HL-60 (cell line): ENCODE results near the gene B4GALT2.

Source experiments
- DNase-seq, 2 experiments: peaks; one replicate each; pipeline ENCODE4 v3.0.0-alpha.2; 2010 to 2020; ENCODE audit warnings: low read depth in 1 of 2, low spot score in 1 of 2
- H3K27ac ChIP-seq: fragments of 250-450 bp; sonication (Bioruptor Pico); replicated peaks from 2 replicates; pipeline ENCODE4 v1.5.1; 2020; ENCODE audit warnings: mild to moderate bottlenecking, moderate library complexity
- H3K27me3 ChIP-seq: fragments of 250-450 bp; sonication (Bioruptor Pico); 2 replicates; pipeline ENCODE4 v1.5.1; 2021; ENCODE audit warnings: mild to moderate bottlenecking, moderate library complexity; ENCODE audit not compliant: insufficient read depth, poor library complexity, severe bottlenecking
- H3K4me3 ChIP-seq: replicated peaks from 2 replicates; pipeline ENCODE4 v1.5.1; 2011; ENCODE audit warnings: mild to moderate bottlenecking, control low read depth, low read length; ENCODE audit not compliant: insufficient read depth
- GABPA ChIP-seq: IDR thresholded peaks from 2 replicates; pipeline ENCODE4 v1.6.1; 2012; ENCODE audit warnings: low read depth
- POLR2AphosphoS5 ChIP-seq: IDR thresholded peaks from 2 replicates; pipeline ENCODE4 v1.6.1; 2012; ENCODE audit warnings: low read depth
- SPI1 ChIP-seq: IDR thresholded peaks from 2 replicates; pipeline ENCODE4 v1.6.1; 2012; ENCODE audit warnings: low read depth, mild to moderate bottlenecking, borderline replicate concordance
- TF ChIP-seq, protein P1 (sequence below): IDR thresholded peaks from one replicate; pipeline ENCODE4 v1.5.1; 2011; ENCODE audit warnings: low read length, control low read depth, inconsistent platforms; ENCODE audit not compliant: insufficient read depth
- TF ChIP-seq, protein P2 (sequence below): IDR thresholded peaks from 2 replicates; pipeline ENCODE4 v1.6.1; 2012; ENCODE audit warnings: low read depth; ENCODE audit not compliant: insufficient replicate concordance

The B4GALT2 gene

DNA sequence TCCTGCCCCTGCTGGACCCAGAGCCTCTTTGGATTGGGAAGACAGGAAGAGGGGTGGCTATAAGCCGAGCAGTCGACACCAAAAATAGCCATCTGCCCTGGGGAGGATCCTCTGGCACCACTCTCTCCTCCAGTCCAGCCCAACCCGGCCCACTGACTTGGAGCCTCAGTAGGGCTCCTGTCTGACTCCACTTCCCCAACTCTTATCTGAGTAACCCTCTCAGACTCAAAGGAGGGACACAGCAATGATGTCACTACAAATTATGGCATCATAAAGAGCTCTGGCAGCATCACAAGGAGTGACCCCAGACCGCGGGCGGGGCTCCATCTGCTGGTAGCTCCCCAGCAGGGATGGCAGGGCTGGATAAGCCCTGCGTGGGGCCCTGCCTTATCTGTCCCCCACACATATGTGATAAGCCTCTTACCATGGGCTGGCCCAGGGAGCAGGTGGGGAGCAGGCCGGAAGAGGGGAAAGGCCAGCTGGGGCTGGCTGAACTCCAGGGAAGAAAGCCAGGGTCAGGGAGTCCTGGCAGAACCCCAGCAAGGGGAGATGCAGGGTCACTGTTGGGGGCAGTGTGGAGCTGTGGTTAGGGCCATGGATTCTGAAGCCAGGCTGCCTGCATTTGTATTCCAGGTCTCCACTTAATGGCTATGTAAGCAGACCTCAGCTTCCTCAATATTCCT is 56.9 kb downstream of the B4GALT2 start:
- Histone ChIP-seq H3K4me3 (no peak overlapping the region), H3K27ac (no peak overlapping the region), H3K27me3 (no peaks in the 10 kb centered on the region)
- TF ChIP-seq GABPA (no peak), POLR2AphosphoS5 (no peak), SPI1 (no peak)
- TF ChIP-seq, protein P1, sequence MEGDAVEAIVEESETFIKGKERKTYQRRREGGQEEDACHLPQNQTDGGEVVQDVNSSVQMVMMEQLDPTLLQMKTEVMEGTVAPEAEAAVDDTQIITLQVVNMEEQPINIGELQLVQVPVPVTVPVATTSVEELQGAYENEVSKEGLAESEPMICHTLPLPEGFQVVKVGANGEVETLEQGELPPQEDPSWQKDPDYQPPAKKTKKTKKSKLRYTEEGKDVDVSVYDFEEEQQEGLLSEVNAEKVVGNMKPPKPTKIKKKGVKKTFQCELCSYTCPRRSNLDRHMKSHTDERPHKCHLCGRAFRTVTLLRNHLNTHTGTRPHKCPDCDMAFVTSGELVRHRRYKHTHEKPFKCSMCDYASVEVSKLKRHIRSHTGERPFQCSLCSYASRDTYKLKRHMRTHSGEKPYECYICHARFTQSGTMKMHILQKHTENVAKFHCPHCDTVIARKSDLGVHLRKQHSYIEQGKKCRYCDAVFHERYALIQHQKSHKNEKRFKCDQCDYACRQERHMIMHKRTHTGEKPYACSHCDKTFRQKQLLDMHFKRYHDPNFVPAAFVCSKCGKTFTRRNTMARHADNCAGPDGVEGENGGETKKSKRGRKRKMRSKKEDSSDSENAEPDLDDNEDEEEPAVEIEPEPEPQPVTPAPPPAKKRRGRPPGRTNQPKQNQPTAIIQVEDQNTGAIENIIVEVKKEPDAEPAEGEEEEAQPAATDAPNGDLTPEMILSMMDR, result no peak
- TF ChIP-seq, protein P2, sequence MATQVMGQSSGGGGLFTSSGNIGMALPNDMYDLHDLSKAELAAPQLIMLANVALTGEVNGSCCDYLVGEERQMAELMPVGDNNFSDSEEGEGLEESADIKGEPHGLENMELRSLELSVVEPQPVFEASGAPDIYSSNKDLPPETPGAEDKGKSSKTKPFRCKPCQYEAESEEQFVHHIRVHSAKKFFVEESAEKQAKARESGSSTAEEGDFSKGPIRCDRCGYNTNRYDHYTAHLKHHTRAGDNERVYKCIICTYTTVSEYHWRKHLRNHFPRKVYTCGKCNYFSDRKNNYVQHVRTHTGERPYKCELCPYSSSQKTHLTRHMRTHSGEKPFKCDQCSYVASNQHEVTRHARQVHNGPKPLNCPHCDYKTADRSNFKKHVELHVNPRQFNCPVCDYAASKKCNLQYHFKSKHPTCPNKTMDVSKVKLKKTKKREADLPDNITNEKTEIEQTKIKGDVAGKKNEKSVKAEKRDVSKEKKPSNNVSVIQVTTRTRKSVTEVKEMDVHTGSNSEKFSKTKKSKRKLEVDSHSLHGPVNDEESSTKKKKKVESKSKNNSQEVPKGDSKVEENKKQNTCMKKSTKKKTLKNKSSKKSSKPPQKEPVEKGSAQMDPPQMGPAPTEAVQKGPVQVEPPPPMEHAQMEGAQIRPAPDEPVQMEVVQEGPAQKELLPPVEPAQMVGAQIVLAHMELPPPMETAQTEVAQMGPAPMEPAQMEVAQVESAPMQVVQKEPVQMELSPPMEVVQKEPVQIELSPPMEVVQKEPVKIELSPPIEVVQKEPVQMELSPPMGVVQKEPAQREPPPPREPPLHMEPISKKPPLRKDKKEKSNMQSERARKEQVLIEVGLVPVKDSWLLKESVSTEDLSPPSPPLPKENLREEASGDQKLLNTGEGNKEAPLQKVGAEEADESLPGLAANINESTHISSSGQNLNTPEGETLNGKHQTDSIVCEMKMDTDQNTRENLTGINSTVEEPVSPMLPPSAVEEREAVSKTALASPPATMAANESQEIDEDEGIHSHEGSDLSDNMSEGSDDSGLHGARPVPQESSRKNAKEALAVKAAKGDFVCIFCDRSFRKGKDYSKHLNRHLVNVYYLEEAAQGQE, result no peak
- no peak for DNase-seq

DNA sequence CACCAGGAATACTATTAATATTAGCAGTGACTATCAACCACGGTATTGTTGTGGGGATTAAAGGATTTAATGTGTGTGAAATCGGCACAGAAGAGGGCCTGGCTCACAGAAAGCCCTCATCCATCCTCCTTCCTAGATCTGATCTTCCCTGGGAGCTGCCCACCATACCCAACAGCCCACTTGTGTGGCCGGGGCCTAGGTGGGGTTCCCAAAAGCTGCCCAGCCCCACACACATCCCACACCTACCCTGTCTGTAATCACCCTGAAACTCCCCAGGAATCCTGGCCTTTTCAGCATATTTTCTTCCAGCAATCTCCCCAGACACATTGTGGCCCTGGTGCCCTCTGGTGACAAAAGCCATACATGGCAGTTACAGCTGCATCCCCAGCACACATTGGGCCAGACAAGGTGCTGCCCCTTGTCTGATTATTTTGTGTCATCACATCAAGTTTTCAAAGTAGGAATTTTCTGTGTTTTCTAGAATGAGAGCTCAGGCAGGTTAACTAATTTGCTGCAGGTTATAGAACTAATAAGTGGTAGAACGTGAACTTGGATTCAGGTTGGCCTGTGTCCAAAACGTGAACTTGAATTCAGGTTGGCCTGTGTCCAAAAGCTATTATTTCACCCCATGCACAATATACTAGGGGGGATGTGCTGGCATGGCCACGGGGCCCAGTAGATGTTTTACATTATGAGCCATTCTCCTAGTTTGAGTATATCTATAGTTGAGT is 57.6 kb downstream of the B4GALT2 start:
- peak in 1 of 2 experiments; percentile 69 for DNase-seq
- H3K27ac ChIP-seq, result no peak overlapping the region
- no peaks in the 10 kb centered on the region for H3K27me3 ChIP-seq
- TF ChIP-seq POLR2AphosphoS5 (no peak), SPI1 (no peak), GABPA (no peak)
- TF ChIP-seq, protein P1, result peak; percentile 85
- TF ChIP-seq, protein P2, result no peak
- no peak overlapping the region for H3K4me3 ChIP-seq

DNA sequence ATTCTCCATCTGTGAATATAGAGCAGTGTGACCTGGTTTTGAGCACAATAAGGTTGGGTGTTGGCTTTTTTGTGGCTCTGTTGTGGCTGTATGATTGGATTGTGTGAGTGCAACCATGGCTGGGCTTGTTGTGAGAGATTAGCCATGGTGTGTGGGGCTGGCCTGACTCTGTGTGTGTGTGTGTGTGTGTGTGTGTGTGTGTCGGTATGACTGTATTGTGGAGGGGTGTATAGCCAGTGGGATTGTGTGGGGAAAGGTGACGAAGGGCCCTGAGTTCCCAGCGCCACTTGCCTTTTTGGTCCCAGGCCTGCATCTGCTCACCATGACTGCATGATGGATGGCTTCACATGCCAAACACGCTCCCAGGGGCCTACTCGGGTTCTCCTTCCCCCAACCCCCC is 58.1 kb downstream of the B4GALT2 start:
- Histone ChIP-seq H3K4me3 (no peak overlapping the region), H3K27ac (no peak overlapping the region), H3K27me3 (no peaks in the 10 kb centered on the region)
- DNase-seq, result no peak
- TF ChIP-seq GABPA (no peak), POLR2AphosphoS5 (no peak), SPI1 (no peak)
- TF ChIP-seq, protein P2, result no peak
- TF ChIP-seq, protein P1, result no peak
